CD4-positive, alpha-beta T cell treated with Interferon gamma for 1 hour (primary cell): ENCODE measurements around the gene TTLL11.
A peak's percentile ranks its signal among the peaks of the same experiment; 100 is the strongest.

Source experiments
- DNase-seq: peaks from one replicate; pipeline ENCODE4 v3.0.0-alpha.2; 2020

Gene TTLL11

DNA sequence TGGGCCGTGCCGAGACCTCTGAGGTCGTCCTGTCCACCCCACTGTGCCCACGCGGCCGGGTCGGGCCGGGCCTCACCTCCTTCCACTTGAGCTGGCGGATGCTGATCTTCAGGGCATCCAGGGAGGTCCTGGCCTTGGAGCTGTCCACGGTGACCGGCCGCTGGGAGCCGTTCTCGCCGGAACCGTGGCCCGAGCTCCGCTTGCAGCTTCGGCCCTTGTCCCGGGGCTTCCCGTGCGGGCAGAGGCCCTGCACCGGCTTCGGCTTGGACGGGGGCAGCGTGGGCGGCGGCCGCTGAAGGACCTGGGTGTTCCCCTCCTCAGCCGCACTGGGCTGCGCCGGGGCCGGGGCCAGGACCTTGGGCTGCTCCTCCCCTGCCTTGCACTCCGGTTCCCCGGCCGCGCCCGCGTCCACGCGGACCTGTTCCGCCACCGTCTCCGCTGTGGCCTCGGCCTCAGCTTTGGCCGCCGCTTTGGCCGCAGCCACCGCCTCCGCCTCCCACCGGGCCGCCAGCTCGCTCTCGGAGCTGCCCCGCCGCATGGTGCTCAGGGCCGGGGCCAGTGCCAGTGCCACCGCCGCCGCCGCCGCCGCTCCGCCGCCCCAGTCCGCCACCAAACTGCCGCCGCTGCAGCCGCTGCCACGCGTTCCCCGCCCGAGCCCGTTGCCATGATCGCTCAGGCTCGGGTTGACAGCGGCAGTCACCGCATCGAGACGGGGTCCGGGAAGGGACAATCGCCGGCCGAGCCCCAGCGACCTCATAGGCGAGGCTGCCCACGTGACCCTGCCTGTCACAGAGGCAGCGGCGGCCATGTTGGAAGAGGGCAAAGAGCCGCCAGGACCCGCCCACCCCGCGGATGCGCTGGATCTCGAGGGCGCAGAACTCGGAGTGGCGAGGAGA is at the start of gene TTLL11:
TTLL11 (minus strand) TSS at position 698 of the 896 bp plus-strand sequence; CDS start at position 538, 160 bp downstream.
- DNase-seq: peak; percentile 95

DNA sequence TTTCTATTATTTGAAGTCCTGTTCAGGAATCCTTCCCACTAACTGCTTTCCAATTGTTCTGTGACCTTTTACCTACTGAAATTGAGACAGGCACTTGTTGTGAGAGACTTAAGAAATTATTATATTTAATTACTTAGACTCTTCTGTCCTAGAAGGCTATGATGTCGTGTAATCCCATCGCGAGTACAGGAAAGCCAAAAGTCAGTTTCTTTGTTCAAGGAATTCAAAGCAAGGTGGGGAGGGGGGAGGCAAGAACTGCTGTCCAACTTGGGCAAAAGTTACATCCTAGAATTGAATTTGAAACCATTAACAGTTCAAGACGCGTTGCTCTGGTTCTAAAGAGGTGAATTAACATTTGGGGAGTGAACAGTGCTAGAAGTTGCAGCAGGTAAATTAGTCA is 48.6 kb upstream of the TTLL11 start:
- DNase-seq: no peak

DNA sequence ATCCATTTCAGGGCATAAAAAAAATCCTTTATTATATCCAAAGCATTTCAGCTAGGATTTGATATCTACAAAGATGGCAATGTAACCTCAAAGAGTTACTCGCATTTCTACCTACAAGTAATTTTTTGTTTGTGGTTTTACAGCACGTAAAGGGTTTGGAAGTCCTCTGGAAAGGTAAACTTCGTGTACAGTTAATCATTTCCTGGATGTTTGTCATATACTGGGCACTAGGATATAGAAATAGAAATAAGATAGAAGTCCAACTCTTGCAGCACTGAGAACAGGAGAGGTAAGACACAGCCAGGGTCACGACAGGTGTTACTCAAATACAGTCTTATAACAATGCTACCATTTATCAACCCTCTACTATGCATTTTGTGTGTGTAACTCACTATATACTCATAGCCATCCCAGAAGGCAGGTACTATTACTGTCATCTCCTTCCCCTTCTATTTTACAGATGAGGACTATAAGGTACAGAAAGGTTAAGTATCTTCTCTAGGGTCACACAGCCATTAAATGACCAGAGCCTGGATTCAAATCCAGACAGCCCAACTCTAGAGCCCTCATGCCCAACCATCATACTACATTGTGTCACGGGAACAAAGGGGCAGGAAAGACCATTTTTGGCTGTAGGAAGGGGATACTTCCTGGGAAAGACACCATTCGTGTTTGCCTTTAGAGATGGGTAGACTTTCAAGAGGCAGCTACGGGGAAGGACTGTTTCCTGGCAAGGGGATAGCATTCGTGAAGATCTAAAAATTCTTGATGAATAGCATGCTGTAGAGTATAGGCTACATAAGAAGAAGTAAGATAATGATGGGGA is 47.5 kb upstream of the TTLL11 start:
- no peak for DNase-seq

GRCh38 chr9:122138560-122139268 is 45.6 kb upstream of the TTLL11 start:
- DNase-seq: no peak

DNA sequence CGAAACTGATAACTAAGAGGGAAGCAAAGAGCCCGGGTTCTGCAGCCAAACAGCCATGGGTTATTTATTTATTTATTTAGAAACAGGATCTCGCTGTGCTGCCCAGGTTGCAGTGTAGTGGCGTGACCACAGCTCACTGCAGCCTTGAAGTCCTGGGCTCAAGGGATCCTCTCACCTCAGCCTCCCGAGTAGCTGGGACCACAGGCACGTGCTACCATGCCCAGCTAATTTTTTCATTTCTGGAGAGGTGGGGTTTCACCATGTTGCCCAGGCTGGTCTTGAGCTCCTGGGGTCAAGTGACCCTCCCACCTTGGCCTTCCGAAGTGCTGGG is 42.4 kb upstream of the TTLL11 start:
- DNase-seq: no peak

GRCh38 chr9:122134822-122135528 is 41.9 kb upstream of the TTLL11 start:
- no peak for DNase-seq

DNA sequence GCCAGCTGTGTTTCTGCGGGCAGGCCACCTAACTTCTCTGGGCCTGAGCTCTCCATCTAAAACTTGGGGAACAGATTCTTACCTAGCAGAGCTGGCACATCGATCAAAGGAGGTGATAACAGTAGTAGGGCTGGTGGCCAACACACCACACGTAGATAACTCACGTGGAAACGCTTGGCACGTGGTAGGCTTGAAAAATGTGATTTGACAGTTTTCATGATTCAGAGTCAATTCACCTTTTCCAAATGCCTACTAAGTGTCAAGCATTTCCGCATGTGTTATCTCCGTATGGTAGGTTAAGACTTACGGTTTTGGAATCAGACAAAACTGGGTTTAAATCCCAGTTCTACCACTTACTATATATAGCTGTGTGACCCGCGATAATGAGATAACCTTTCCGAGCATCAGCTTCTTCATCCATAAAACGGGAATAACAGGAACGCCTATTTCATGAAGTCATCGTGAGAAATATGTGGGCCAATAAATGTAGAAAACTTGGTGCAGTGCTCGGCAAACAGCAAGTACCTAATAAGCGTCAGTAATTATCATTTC is 41.0 kb upstream of the TTLL11 start:
- DNase-seq: no peak

GRCh38 chr9:122133263-122133983 is 40.3 kb upstream of the TTLL11 start:
- DNase-seq: no peak

DNA sequence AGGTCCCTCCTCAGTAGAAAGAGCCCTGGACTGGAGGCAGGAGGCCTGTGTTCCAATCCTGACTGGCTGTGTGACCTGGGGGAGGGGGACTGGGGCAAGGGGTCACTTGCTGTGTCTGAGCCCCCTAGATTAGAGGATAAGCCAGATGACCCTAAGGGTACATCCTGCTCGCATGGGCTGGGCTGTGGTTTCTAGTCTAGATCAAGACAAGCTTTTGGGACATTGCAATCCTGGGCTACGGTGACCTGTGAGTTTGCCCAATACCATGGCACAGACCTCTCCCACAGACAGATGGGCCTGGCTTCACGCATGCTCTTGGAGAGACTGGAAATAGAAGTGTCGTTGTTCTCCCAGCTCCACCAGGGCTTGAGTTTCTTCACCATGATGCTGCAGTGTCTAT is 39.4 kb upstream of the TTLL11 start:
- DNase-seq: no peak

- no peak for DNase-seq
Observed at GRCh38 chr9:122131401-122132001, 38.4 kb upstream of the TTLL11 start.

GRCh38 chr9:122130837-122131236 is 37.7 kb upstream of the TTLL11 start:
- DNase-seq: no peak

DNA sequence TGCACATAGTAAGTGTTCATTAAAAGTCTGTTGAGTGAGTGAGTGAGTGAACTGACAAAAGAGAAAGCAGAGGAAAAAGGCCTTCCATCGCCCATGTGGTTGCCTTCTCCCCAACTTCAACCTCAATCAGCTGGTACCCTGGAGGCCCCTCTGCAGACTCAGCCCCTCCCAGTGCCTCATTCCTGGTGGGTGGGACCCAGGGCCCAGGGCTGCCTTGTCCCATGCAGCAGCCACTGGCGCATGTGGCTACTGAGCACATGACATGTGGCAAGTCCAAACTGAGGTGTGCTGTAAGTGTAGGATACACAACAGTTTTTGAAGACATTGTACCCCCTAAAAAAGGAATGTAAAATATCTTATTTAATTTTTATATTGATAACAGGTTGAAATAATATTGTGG is 36.9 kb upstream of the TTLL11 start:
- no peak for DNase-seq

- no peak for DNase-seq
Observed at GRCh38 chr9:122128969-122129343, 35.8 kb upstream of the TTLL11 start.

- no peak for DNase-seq
Observed at GRCh38 chr9:122128007-122128968, 35.2 kb upstream of the TTLL11 start.

DNA sequence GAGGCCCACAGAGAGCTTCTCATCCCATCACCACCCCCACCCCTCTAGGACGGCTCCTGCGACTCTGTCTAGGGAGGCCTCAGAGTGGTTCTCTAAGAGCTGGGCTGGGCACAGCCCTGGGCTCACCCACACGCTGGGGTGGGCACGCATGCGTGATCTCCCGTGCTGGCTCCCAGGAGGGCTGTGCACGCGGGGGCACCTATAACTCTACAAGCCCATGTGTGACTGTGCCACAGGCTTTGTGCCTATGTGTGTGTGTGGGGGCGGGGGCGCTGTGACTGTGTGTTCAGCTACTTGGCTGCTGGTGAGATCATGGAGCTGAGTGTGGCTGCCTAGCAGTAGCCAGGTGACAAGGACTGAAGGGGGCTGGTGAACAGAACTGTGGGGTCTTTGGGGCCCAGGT is 34.3 kb upstream of the TTLL11 start:
- DNase-seq: no peak

- no peak for DNase-seq
Observed at GRCh38 chr9:122126331-122127261, 33.5 kb upstream of the TTLL11 start.

DNA sequence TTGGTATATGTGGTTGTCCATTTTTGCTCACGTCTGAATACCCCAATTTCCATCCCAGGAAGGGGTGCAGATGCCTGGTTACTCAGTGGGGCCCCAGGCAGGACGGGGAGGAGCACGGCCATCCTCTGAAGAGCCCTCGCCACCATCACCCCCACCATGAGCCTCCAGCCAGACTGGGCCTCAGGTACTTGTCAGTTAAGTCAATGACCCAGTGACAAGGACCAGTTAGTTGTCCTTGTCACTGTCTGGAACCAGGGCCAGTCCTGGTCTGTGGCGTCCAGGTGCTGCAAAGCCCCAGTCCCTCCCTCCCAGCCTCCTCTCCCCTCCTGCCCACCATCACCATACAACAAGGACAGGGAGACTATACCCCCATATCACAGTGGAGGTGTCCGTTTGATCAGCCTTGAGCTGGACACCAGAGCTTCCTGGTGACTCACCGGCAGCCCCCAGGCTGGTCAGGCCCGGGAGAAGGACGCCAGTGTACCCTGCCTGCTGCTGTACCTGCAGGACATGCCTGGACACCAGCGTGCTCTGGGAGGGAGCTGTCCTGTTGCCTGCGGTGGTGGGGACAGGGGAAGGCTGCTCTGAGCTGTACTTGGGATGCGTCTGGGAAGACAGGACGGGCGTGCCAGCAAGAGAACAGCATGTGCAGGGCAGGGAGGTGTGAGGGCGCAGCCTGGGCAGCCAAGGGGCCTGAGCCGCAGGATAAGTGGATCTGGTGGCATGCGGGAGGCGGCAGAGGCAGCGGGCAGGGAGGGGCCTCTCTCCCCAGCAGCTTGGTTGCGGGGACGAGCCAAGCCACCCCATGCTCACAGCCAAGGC is 32.6 kb upstream of the TTLL11 start:
- no peak for DNase-seq

GRCh38 chr9:122125158-122125508 is 32.0 kb upstream of the TTLL11 start:
- DNase-seq: peak; percentile 69
